Neutrophil (primary cell): ENCODE results near the gene LRRC75B.

Source experiments
- H3K27ac ChIP-seq: fragments of 200-600 bp; sonication (generic); 2 replicates; pipeline ENCODE4 v1.5.1; 2016; ENCODE audit warnings: mild to moderate bottlenecking, moderate library complexity
- H3K27me3 ChIP-seq: fragments of 200-600 bp; sonication (generic); 2 replicates; pipeline ENCODE4 v1.6.0; 2016; ENCODE audit warnings: mild to moderate bottlenecking
- H3K36me3 ChIP-seq: fragments of 200-600 bp; sonication (generic); 2 replicates; pipeline ENCODE4 v1.5.1; 2017
- H3K4me1 ChIP-seq, 2 experiments: fragments of 200-600 bp in 1 of 2; sonication (generic) in 1 of 2; 1 replicate in 1 of 2; 2 replicates in 1 of 2; pipeline versions ENCODE4 v1.5.1 to v1.6.1; 2013 to 2016; ENCODE audit warnings: low read depth in 1 of 2, low read length in 1 of 2, mild to moderate bottlenecking in 1 of 2, moderate library complexity in 1 of 2; ENCODE audit not compliant: control insufficient read depth in 1 of 2, insufficient read depth in 1 of 2
- H3K4me3 ChIP-seq, 2 experiments: fragments of 200-600 bp in 1 of 2; sonication (generic) in 1 of 2; 1 replicate in 1 of 2; 2 replicates in 1 of 2; pipeline ENCODE4 v1.5.1; 2013 to 2016; ENCODE audit warnings: low read depth in 1 of 2, low read length in 1 of 2, mild to moderate bottlenecking in 1 of 2, moderate library complexity in 1 of 2
- H3K9me3 ChIP-seq: fragments of 200-600 bp; sonication (generic); 2 replicates; pipeline ENCODE4 v1.5.1; 2016
- TF ChIP-seq, protein P1 (sequence below): fragments of 200-600 bp; sonication (generic); IDR thresholded peaks from 2 replicates; pipeline ENCODE4 v1.5.1; 2016; ENCODE audit warnings: antibody characterized with exemption

The LRRC75B gene

DNA sequence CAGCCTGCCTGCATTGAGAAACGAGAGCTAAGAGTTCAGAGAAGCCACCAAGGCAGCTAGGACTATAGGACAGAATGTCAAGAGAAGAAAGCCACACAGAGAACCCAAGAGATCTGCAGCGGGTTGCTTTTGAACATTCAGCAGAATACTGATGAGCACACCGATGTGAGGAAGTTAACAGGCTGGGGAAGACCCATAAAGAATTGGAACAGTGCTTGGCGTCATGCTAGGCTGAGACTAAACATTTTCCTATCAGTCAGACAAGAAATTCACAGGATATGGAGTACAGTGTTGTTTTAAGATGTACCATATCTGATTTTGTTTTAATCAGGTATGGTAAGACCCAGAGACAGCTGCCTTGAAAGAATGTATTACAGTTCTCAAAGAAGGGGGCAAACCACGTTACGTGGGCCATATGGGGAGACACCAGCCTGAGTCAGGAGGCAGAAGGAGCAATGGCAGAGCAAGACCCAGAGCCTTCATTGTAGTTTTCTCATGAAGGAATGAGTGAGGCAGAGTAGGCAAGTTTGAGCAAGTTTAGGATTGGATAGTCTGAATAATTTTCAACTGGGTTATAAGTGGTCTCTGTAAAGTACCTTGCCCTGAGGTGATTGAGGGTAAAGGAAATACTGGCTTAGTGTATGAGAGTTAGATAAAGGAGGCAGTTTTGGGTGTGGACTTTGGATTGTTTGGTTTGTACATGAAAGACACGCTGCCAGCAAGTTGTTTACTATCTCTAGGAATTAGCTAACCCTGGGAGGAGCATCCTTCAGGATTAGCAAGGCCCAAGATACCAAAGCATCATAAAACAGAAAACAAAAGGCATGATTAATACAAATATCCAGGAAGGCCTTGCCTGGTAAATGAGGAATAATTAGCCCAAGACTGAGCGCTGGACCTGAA is 14.3 kb downstream of the LRRC75B start:
- TF ChIP-seq, protein P1, sequence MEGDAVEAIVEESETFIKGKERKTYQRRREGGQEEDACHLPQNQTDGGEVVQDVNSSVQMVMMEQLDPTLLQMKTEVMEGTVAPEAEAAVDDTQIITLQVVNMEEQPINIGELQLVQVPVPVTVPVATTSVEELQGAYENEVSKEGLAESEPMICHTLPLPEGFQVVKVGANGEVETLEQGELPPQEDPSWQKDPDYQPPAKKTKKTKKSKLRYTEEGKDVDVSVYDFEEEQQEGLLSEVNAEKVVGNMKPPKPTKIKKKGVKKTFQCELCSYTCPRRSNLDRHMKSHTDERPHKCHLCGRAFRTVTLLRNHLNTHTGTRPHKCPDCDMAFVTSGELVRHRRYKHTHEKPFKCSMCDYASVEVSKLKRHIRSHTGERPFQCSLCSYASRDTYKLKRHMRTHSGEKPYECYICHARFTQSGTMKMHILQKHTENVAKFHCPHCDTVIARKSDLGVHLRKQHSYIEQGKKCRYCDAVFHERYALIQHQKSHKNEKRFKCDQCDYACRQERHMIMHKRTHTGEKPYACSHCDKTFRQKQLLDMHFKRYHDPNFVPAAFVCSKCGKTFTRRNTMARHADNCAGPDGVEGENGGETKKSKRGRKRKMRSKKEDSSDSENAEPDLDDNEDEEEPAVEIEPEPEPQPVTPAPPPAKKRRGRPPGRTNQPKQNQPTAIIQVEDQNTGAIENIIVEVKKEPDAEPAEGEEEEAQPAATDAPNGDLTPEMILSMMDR: no peak
- H3K36me3 ChIP-seq: peaks cover 16% of the 10 kb centered on the region
- no peaks in the 10 kb centered on the region for H3K27me3 ChIP-seq
- H3K9me3 ChIP-seq: no peaks in the 10 kb centered on the region
- no peaks in the 10 kb centered on the region for H3K4me1 ChIP-seq
- H3K4me3 ChIP-seq: no peak overlapping the region
- no peak overlapping the region for H3K27ac ChIP-seq

DNA sequence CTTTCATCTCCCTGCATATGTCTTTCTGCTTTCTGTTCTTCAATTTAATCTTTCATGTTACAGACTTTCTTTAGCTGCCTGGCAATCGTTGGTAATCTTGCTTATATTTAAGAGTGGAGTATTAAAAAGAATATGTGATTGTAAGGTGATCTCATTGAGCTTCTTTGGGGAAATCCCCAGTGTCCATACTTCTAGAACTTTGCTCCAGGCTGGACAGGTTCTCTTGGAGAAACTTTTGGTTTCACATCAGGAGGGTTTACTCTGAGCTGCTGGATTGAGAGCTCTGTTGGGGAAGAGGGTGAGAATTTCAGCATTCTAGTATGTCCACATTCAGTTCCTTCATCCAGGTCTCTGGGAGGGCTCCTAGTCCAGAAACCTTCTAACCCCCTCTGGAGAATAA is 16.1 kb downstream of the LRRC75B start:
- no peak overlapping the region for H3K4me3 ChIP-seq
- H3K27ac ChIP-seq: no peak overlapping the region
- TF ChIP-seq, protein P1: no peak
- no peaks in the 10 kb centered on the region for H3K4me1 ChIP-seq
- H3K9me3 ChIP-seq: no peaks in the 10 kb centered on the region
- no peaks in the 10 kb centered on the region for H3K27me3 ChIP-seq
- H3K36me3 ChIP-seq: peaks cover 34% of the 10 kb centered on the region

DNA sequence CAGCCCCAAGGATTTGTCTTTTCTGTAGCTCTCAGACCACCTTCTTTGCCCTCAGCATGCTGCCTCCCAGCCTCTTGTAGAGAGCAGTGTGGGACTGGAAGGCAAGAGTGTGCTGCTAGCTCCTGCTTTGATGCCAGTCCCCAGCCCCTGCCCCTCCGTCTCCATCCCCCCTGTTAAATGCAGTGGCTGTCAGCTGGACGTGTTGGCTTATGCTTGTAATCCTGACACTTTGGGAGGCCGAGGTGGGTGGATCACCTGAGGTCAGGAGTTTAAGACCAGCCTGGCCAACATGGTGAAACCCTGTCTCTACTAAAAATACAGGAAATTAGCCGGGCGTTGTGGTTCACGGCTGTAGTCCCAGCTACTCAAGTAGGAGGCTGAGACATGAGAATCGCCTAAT is 21.6 kb downstream of the LRRC75B start:
- H3K27ac ChIP-seq: no peak overlapping the region
- H3K4me3 ChIP-seq: no peak overlapping the region
- no peaks in the 10 kb centered on the region for H3K27me3 ChIP-seq
- no peaks in the 10 kb centered on the region for H3K9me3 ChIP-seq
- peaks cover 5 to 9% of the 10 kb centered on the region in 2 experiments for H3K4me1 ChIP-seq
- TF ChIP-seq, protein P1: no peak
- H3K36me3 ChIP-seq: peaks cover 77% of the 10 kb centered on the region

DNA sequence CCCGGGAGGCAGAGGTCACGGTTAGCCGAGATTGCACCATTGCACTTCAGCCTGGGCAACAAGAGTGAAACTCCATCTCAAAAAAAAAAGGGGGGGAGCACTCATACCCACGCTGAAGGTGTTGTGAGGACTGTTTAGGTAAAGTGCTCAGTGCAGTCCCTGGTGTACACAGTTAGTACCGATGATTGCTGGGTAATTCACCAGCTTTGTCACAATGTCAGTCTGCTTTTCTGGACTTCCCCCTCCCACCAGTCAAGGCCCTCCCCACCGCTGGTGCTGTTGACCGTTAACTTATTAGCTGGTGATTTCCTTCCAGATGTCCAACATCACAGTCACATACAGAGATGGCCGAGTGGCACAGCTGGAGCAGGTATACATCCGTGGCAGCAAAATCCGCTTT is 25.2 kb downstream of the LRRC75B start:
- H3K4me3 ChIP-seq: no peak overlapping the region
- no peaks in the 10 kb centered on the region for H3K27me3 ChIP-seq
- no peak overlapping the region for H3K27ac ChIP-seq
- peaks cover 59% of the 10 kb centered on the region for H3K36me3 ChIP-seq
- no peaks in the 10 kb centered on the region for H3K9me3 ChIP-seq
- peaks cover 5 to 10% of the 10 kb centered on the region in 2 experiments for H3K4me1 ChIP-seq
- TF ChIP-seq, protein P1: no peak

DNA sequence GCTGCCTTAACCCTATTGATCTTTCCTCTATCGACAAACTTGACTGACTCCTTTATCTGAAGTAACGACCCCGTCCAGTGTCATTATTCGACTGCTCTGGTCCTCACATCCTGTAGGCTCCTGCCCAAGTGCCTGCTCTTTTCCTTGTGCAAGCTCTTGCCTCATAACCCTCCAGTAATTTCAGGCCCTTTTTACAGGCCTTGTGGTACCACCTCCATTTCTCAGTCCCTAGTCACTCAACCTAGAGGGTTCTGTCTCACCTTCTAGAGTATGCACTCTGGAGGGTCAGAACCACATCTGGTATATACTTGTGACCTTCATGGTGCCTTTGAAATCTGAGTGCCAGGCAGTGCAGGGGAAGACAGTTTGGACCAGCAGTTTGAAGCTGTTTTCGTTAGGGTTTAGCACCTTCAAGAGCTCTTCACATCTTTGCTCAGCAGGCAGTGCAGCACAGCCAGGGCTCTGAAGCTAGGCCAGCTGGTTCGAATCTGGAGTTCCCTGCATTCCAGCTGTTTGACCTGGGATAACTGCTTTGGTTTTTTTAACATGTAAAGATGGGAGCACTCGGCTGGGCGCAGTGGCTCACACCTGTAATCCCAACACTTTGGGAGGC is 25.9 kb downstream of the LRRC75B start:
- H3K27ac ChIP-seq: no peak overlapping the region
- TF ChIP-seq, protein P1: no peak

More for the DNA sequence above, 25.9 kb downstream of the LRRC75B start:
- H3K4me3 ChIP-seq: no peak overlapping the region
- H3K27me3 ChIP-seq: no peaks in the 10 kb centered on the region
- peaks cover 5 to 10% of the 10 kb centered on the region in 2 experiments for H3K4me1 ChIP-seq
- no peaks in the 10 kb centered on the region for H3K9me3 ChIP-seq
- H3K36me3 ChIP-seq: peaks cover 55% of the 10 kb centered on the region
